ENCODE data around the gene TBC1D24.
A peak's percentile ranks its signal among the peaks of the same experiment; 100 is the strongest.

TBC1D24 gene

DNA sequence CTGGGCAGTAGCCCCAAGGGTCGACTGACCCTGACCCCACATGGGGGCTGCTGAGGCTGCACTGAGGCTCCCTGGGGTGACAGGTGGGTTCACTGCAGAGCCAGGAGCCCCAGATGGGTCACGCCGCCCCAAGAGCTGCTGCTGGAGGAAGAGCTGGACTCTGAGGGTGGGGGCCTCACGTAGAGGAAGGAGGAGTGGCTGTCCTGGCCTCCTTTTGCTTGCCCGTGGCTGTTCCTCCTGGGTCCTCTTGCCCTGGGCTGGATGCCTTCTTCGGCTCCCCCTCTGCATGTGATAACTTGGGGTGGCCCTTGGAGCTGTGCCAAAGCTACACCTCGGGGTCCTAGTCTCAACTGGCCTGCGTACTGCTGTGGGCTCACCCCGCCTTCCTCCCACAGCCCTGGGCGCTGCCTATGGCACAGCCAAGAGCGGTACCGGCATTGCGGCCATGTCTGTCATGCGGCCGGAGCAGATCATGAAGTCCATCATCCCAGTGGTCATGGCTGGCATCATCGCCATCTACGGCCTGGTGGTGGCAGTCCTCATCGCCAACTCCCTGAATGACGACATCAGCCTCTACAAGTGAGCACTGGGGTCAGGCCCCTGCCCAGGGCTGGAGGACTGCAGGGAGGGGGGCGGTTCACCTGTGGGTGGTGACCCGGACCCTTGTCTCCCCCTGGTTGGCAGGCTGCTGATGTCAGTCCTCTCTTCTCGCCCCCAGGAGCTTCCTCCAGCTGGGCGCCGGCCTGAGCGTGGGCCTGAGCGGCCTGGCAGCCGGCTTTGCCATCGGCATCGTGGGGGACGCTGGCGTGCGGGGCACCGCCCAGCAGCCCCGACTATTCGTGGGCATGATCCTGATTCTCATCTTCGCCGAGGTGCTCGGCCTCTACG is 44.1 kb downstream of the TBC1D24 start:
- DNase-seq: no peak
- Histone ChIP-seq H3K14ac (ENCODE audit: low read length) (no peak overlapping the region), H2BK5ac (ENCODE audit: low read depth, low read length, poor library complexity) (no peak overlapping the region), H3K9me3 (ENCODE audit: insufficient read depth, low read depth, low read length) (no peaks in the 10 kb centered on the region), H3K27ac (ENCODE audit: low read depth, low read length) (no peak overlapping the region), H3K18ac (ENCODE audit: low read length) (no peak overlapping the region), H3K79me2 (ENCODE audit: control insufficient read depth, insufficient read depth, low read length, poor library complexity) (peaks cover 44% of the 10 kb centered on the region), H4K8ac (ENCODE audit: low read depth, low read length) (no peak overlapping the region), H3K4me3 (ENCODE audit: low read depth, low read length) (no peak overlapping the region), H2AK5ac (ENCODE audit: low read length) (no peak overlapping the region), H3K27me3 (ENCODE audit: insufficient read depth, low read length) (no peaks in the 10 kb centered on the region), H3K4ac (ENCODE audit: low read depth, low read length) (peak overlapping the region; percentile 98), H4K91ac (ENCODE audit: low read depth, low read length) (no peak overlapping the region), H3K36me3 (ENCODE audit: control insufficient read depth in 1 of 2, insufficient read depth in 2 of 2, low read length in 2 of 2) (peaks cover 35 to 36% of the 10 kb centered on the region in 2 experiments), H3K4me1 (ENCODE audit: control insufficient read depth in 1 of 2, insufficient read depth in 2 of 2, low read length in 2 of 2) (peaks cover 33 to 46% of the 10 kb centered on the region in 2 experiments), H2AFZ (ENCODE audit: insufficient read depth, low read length, poor library complexity) (peak overlapping the region; percentile 31), H4K12ac (ENCODE audit: low read depth, low read length) (no peak overlapping the region), H3K79me1 (ENCODE audit: low read length) (peaks cover 13% of the 10 kb centered on the region), H2BK120ac (ENCODE audit: insufficient read depth, low read length, poor library complexity) (no peak overlapping the region), H3K23ac (ENCODE audit: low read length) (no peak overlapping the region), H2BK12ac (ENCODE audit: low read length) (no peak overlapping the region), H3K4me2 (ENCODE audit: low read length) (no peak overlapping the region), H3K9ac (ENCODE audit: low read length) (no peak overlapping the region)
- WGBS (ENCODE audit: extremely low coverage, insufficient coverage, insufficient read length): no CpG with 5 or more reads among the region's 39 CpGs

DNA sequence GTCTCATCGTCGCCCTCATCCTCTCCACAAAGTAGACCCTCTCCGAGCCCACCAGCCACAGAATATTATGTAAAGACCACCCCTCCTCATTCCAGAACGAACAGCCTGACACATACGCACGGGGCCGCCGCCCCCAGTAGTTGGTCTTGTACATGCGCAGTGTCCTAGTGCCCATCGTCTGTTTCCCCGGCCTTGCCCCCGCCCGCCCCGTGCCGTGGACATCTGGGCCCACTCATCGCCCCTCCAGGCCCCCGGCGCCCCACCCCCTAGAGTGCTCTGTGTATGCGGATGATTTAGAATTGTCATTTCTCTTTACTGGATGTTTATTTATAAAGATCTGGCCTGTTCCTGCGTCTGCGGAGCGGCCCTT is 44.8 kb downstream of the TBC1D24 start:
- WGBS (ENCODE audit: extremely low coverage, insufficient coverage, insufficient read length): no CpG with 5 or more reads among the region's 22 CpGs
- H3K4ac ChIP-seq (ENCODE audit: low read depth, low read length): peak overlapping the region; percentile 34
- H2BK5ac ChIP-seq (ENCODE audit: low read depth, low read length, poor library complexity): no peak overlapping the region
- H3K4me1 ChIP-seq (ENCODE audit: control insufficient read depth in 1 of 2, insufficient read depth in 2 of 2, low read length in 2 of 2): peaks cover 33 to 45% of the 10 kb centered on the region in 2 experiments
- H3K27ac ChIP-seq (ENCODE audit: low read depth, low read length): no peak overlapping the region
- no peak overlapping the region for H2AK5ac ChIP-seq (ENCODE audit: low read length)
- H3K4me2 ChIP-seq (ENCODE audit: low read length): peak overlapping the region; percentile 45
- H3K23ac ChIP-seq (ENCODE audit: low read length): no peak overlapping the region
- no peaks in the 10 kb centered on the region for H3K9me3 ChIP-seq (ENCODE audit: insufficient read depth, low read depth, low read length)
- H4K12ac ChIP-seq (ENCODE audit: low read depth, low read length): no peak overlapping the region
- H3K18ac ChIP-seq (ENCODE audit: low read length): no peak overlapping the region
- H3K79me1 ChIP-seq (ENCODE audit: low read length): peaks cover 8% of the 10 kb centered on the region
- H3K27me3 ChIP-seq (ENCODE audit: insufficient read depth, low read length): no peaks in the 10 kb centered on the region
- H3K36me3 ChIP-seq (ENCODE audit: control insufficient read depth in 1 of 2, insufficient read depth in 2 of 2, low read length in 2 of 2): peaks cover 38 to 40% of the 10 kb centered on the region in 2 experiments
- H3K14ac ChIP-seq (ENCODE audit: low read length): no peak overlapping the region
- H4K91ac ChIP-seq (ENCODE audit: low read depth, low read length): no peak overlapping the region
- no peak overlapping the region for H3K9ac ChIP-seq (ENCODE audit: low read length)
- peaks cover 38% of the 10 kb centered on the region for H3K79me2 ChIP-seq (ENCODE audit: control insufficient read depth, insufficient read depth, low read length, poor library complexity)
- no peak overlapping the region for H2AFZ ChIP-seq (ENCODE audit: insufficient read depth, low read length, poor library complexity)
- DNase-seq: no peak
- no peak overlapping the region for H4K8ac ChIP-seq (ENCODE audit: low read depth, low read length)
- H2BK120ac ChIP-seq (ENCODE audit: insufficient read depth, low read length, poor library complexity): no peak overlapping the region
- no peak overlapping the region for H3K4me3 ChIP-seq (ENCODE audit: low read depth, low read length)
- H2BK12ac ChIP-seq (ENCODE audit: low read length): no peak overlapping the region

DNA sequence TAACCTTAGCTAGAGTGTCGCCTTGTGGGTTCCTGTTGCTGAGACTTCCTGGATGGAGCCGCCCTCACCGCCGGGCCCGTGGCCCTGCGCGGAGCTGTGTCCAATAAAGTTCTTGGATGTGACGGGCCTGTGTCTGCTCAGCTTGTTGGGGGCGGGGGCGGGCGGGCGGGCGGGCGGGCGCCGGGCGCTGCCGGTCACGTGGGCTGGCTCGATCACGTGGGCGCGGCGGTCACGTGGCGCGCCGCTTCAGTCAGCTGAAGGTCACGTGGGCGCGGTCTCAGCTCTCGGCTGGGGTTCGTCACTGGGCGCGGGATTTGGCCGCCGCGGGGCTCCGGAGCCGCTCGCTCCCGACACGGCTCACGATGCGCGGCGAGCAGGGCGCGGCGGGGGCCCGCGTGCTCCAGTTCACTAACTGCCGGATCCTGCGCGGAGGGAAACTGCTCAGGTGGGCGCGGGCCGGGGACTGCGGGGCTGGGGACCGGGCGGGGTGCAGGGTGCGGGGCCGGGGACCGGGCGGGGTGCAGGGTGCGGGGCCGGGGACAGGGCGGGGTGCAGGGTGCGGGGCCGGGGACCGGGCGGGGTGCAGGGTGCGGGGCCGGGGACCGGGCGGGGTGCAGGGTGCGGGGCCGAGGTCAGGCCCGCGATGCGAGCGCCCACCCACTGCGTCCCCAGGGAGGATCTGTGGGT is 45.3 kb downstream of the TBC1D24 start, which contains the start of gene AMDHD2:
TSS of gene AMDHD2 (plus strand) at position 275 of the 687 bp plus-strand sequence. CDS start at position 363, 88 bp downstream.
- peak within 1 kb of the TSS; percentile 92 for H3K4me2 ChIP-seq (ENCODE audit: low read length)
- peaks cover 29 to 39% of the 10 kb centered on the region in 2 experiments for H3K4me1 ChIP-seq (ENCODE audit: control insufficient read depth in 1 of 2, insufficient read depth in 2 of 2, low read length in 2 of 2)
- peaks cover 41 to 42% of the 10 kb centered on the region in 2 experiments for H3K36me3 ChIP-seq (ENCODE audit: control insufficient read depth in 1 of 2, insufficient read depth in 2 of 2, low read length in 2 of 2)
- H2BK5ac ChIP-seq (ENCODE audit: low read depth, low read length, poor library complexity): peak within 1 kb of the TSS; percentile 65
- peak within 1 kb of the TSS; percentile 77 for H2BK120ac ChIP-seq (ENCODE audit: insufficient read depth, low read length, poor library complexity)
- H3K79me1 ChIP-seq (ENCODE audit: low read length): peaks cover 5% of the 10 kb centered on the region
- peak within 1 kb of the TSS; percentile 68 for H3K27ac ChIP-seq (ENCODE audit: low read depth, low read length)
- H3K9me3 ChIP-seq (ENCODE audit: insufficient read depth, low read depth, low read length): no peaks in the 10 kb centered on the region
- peak within 1 kb of the TSS; percentile 57 for H4K91ac ChIP-seq (ENCODE audit: low read depth, low read length)
- peak within 1 kb of the TSS; percentile 67 for H4K12ac ChIP-seq (ENCODE audit: low read depth, low read length)
- WGBS (ENCODE audit: extremely low coverage, insufficient coverage, insufficient read length): no CpG with 5 or more reads among the region's 83 CpGs
- H2BK12ac ChIP-seq (ENCODE audit: low read length): no peak within 1 kb of the TSS
- no peaks in the 10 kb centered on the region for H3K27me3 ChIP-seq (ENCODE audit: insufficient read depth, low read length)
- peak within 1 kb of the TSS; percentile 89 for H3K4me3 ChIP-seq (ENCODE audit: low read depth, low read length)
- H2AFZ ChIP-seq (ENCODE audit: insufficient read depth, low read length, poor library complexity): peak within 1 kb of the TSS; percentile 51
- H3K9ac ChIP-seq (ENCODE audit: low read length): peak within 1 kb of the TSS; percentile 85
- H3K4ac ChIP-seq (ENCODE audit: low read depth, low read length): peak within 1 kb of the TSS; percentile 98
- peak within 1 kb of the TSS; percentile 64 for H3K14ac ChIP-seq (ENCODE audit: low read length)
- H3K23ac ChIP-seq (ENCODE audit: low read length): no peak within 1 kb of the TSS
- peaks cover 32% of the 10 kb centered on the region for H3K79me2 ChIP-seq (ENCODE audit: control insufficient read depth, insufficient read depth, low read length, poor library complexity)
- DNase-seq: peak; percentile 90 to 91
- peak within 1 kb of the TSS; percentile 67 for H3K18ac ChIP-seq (ENCODE audit: low read length)
- peak within 1 kb of the TSS; percentile 89 for H4K8ac ChIP-seq (ENCODE audit: low read depth, low read length)
- H2AK5ac ChIP-seq (ENCODE audit: low read length): peak within 1 kb of the TSS; percentile 90

DNA sequence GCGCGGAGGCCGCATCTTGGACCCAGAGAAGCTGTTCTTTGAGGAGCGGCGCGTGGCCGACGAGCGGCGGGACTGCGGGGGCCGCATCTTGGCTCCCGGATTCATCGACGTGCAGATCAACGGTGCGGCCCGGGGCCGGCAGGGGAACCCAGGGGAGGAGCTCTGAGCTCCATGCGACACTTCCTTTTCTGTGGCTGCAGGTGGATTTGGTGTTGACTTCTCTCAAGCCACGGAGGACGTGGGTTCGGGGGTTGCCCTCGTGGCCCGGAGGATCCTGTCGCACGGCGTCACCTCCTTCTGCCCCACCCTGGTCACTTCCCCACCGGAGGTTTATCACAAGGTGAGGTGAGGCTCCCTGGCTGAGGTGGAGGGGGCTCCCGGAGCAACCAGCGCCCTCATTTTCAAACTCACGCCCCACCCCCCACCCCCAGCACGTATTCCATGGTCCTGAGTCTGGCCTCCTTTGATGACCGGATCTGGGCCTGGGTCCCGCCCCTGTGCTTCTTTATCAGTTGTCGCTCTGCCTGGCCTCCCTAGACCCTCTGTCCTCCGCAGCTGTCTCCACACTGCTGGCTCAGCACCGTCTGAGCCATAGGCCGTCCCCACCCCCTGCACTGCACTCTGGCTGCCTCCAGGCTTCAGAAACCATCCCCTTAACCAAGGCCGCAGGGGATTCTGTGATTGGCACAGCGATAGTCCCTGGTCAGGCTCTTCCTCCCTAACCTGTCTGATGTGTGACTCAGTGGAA is 46.0 kb downstream of the TBC1D24 start:
- Histone ChIP-seq H3K36me3 (ENCODE audit: control insufficient read depth in 1 of 2, insufficient read depth in 2 of 2, low read length in 2 of 2) (peaks cover 43 to 44% of the 10 kb centered on the region in 2 experiments), H3K23ac (ENCODE audit: low read length) (no peak overlapping the region), H3K27ac (ENCODE audit: low read depth, low read length) (peak overlapping the region; percentile 45), H4K91ac (ENCODE audit: low read depth, low read length) (peak overlapping the region; percentile 57), H2BK12ac (ENCODE audit: low read length) (no peak overlapping the region), H2BK120ac (ENCODE audit: insufficient read depth, low read length, poor library complexity) (peak overlapping the region; percentile 77), H3K4me1 (ENCODE audit: control insufficient read depth in 1 of 2, insufficient read depth in 2 of 2, low read length in 2 of 2) (peaks cover 26 to 34% of the 10 kb centered on the region in 2 experiments), H4K12ac (ENCODE audit: low read depth, low read length) (peak overlapping the region; percentile 67), H3K18ac (ENCODE audit: low read length) (peak overlapping the region; percentile 61), H3K4me2 (ENCODE audit: low read length) (peak overlapping the region; percentile 92), H3K9me3 (ENCODE audit: insufficient read depth, low read depth, low read length) (no peaks in the 10 kb centered on the region), H3K4me3 (ENCODE audit: low read depth, low read length) (peak overlapping the region; percentile 89), H3K27me3 (ENCODE audit: insufficient read depth, low read length) (no peaks in the 10 kb centered on the region), H2AFZ (ENCODE audit: insufficient read depth, low read length, poor library complexity) (peak overlapping the region; percentile 51), H3K4ac (ENCODE audit: low read depth, low read length) (peak overlapping the region; percentile 43), H3K14ac (ENCODE audit: low read length) (peak overlapping the region; percentile 64), H2BK5ac (ENCODE audit: low read depth, low read length, poor library complexity) (peak overlapping the region; percentile 65), H3K79me2 (ENCODE audit: control insufficient read depth, insufficient read depth, low read length, poor library complexity) (peaks cover 26% of the 10 kb centered on the region), H4K8ac (ENCODE audit: low read depth, low read length) (peak overlapping the region; percentile 89), H3K79me1 (ENCODE audit: low read length) (peaks cover 5% of the 10 kb centered on the region), H2AK5ac (ENCODE audit: low read length) (peak overlapping the region; percentile 90), H3K9ac (ENCODE audit: low read length) (peak overlapping the region; percentile 85)
- peak; percentile 88 to 94 for DNase-seq
- no CpG with 5 or more reads among the region's 41 CpGs for WGBS (ENCODE audit: extremely low coverage, insufficient coverage, insufficient read length)

Measured in trophoblast cell (in vitro differentiated cells and primary cell).